NOMO-1 treated with dmso at 0.1 percent for 144 hours (cell line): ENCODE results near the gene DAD1.
"Not testable (repeated sequence)": the region's sequence is repeated elsewhere in the genome, so short reads cannot be mapped to it uniquely, and the experiment has no call there.

Source experiments
- DNase-seq: peaks from one replicate; lab custom pipeline; 2025; ENCODE audit not compliant: unreplicated experiment; lab: John Stamatoyannopoulos, UW

DAD1 gene

DNA sequence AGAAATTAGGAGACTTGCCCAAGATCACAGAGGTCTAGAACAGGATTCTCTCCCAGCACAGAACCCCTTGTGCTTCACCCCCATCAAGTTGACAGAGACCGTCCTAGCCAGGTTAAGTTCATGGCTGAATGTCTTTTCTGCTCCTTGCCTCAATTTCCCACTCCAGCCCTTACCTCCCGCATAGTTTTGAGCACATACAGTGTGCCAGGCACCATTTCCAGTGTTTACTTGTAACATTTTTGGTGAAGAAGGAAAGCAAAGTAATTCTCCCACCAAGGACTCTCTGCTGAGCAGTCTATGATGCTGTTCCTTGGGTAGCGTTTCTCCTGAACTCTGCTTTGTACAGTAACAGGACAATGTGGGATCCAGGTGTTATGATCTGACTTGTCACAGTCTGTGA is 10.3 kb upstream of the DAD1 start:
- DNase-seq, result no peak

DNA sequence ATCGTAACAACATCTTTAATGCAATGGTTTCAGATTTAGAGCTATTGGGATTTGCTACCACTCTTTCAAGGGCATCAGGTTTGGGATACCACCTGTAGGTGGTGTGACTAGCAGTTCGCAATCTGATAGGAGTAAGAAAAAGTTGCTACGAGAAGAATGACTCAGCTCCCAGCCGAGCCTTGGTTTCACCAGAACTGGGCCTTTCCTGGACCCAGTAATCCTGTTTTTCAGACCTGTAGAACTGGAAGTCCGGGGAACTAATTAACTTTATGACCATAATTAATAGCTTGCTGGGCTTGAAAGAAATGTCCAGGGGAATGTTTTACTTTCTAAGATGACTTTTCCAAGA is 9.8 kb upstream of the DAD1 start:
- no peak for DNase-seq

DNA sequence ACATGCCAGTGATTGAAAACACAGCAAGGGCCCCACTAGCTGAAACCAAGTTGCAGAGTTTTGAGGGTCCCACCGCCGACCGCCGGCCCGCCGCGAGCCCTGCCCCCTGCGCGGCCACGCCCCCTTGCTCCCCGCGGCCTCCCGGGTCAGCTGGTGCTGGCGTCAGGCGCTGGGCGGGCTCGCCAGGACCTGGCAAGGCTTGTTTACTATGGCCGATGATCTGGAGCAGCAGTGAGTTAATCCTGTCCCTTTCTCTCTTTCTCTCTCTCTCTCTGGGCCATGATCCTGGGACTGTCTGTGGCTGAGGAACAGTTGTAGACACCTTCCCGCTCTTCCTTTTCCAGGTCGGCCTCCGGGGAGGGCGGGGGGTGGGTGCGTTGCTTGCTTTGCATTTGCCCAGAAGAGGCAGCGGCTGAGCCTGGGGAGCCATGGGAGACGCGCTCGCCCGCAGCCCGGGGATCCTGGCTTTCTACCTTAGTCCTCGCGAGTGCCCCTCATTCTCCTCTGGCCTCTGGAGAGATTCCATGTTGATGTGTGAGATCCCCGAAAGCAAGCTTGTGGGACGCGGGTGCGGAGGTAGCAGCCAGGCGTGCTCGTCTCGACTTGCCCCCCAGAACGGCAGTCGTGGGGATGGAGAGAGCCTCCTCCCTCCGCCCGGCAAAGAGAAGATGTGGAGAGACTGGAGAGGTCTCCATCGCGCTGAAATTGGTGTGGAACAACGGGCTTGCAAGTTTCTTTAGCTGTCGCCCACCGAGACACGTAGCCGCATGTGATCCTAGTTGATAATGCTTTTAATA is 9.3 kb upstream of the DAD1 start, which contains the start of gene ABHD4:
Gene ABHD4 (plus strand): TSS at position 202 of the 797 bp plus-strand sequence. CDS start 7 bp downstream, at position 209.
- no peak for DNase-seq

DNA sequence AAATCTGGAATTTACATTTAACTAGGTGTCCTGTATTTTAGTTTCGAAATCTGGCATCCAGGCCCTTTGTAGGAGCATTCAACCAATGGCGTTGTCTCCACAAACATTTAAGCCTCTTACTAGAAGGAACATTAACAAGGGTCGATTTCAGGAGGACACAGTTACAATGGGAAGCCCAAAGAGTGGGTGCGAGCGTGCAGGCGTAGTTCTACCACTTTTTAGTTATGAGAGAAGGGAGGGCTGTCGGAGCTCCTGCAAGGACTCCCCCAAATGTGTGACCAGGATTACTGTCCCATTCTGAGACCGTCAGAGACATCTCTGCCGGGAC is 8.7 kb upstream of the DAD1 start:
- DNase-seq, result no peak

DNA sequence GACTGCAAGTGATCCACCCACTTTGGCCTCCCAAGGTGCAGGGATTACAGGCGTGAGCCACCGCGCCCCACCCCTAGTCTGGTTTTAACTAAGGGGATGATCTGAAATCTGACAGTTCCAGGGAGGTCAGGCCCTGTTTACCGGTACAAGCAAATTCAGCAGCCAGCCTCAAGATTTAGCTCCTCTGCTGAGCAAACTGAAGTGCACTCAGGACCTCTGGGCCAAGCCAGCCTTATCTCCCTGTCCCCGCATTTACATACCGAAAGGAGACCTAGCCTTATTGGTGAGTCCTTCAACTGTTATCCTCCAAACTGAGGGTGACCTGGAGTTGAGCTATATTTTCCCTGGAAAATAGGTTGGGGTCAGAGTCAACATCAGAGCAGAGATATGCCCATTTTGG is 8.2 kb upstream of the DAD1 start:
- DNase-seq, result no peak

DNA sequence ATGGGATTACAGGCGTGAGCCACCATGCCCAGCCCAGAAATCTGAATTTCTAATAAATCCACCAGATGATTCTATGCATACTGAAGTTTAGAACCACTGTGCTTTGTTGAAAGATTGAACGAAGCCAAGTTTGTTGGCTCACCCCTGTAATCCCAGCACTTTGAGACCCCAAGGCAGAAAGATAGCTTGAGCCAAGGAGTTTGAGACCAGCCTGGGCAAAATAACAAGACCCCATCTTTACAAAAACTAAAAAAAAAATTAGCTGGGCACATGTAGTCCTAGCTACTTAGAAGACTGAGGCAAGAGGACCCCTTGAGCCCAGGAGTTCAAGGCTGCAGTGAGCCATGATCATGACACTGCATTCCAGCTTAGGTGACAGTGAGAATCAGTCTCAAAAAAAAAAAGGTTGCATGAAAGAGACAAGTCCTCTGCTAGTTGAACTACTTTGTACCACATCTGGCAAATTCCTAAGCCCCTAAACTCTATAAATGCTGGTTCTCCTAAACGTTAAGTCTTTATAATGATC is 7.4 kb upstream of the DAD1 start:
- no peak for DNase-seq

DNA sequence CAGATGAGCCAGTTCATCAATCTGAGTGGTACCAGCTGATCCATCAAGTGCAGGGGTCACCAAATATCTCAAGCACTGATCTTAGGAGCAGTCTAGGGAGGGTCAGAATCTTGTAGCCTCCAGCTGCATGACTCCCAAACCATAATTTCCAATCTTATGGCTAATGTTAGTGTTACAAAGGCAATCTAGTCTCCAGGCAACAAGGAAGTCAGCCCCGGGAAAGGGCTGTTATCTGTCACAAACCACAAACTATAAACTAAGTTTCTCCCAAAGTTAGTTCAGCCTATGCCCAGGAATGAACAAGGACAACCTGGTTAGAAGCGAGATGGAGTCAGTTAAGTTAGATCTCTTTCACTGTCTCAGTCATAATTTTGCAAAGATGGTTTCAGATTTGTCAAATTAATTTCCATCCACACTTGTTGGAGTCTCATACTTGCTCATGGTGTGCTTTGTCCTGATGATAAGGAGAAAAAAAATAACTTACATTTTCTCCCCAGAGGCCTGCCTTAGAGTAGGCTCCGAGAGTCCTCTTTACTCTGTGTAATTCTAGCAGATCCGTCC is 5.2 kb upstream of the DAD1 start:
- no peak for DNase-seq

DNA sequence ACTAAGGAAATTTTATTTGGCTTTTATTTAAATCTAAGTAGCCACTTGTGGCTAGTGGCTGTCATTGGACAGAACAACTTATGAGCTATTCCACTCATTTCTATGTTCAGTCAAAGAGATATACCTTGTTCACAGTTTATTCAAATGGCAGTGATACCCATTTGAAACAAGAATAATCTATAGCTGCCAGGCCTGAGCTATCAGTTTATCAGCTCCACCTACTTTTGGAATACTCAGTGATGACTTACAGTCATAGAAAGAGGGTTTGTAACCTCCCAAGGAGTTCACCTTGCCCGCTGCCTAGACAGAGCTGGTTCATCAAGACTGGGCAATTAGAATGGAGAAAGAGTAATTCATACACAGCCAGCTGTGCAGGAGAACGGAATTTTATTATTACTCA is 4.6 kb upstream of the DAD1 start:
- DNase-seq, result no peak

DNA sequence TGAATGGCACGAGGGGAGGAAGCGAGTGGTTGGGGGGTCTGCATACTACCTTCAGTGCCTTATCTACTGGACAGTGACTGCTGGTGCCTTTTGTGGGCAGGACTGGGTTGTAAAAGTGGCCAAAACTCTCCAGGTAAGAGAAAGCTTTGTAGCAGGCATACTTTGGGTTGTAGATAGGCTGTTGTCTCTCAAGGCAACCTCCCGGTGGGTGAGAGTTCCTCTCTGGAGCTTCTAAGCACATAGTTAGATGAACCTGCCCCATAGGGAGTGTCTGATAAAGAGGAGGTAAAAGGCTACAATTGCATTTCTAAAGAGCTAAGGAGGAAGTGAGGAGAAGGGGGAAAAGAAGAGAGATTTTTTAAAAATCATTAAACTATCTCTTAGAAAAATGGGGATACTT is 4.2 kb upstream of the DAD1 start:
- DNase-seq, result no peak

DNA sequence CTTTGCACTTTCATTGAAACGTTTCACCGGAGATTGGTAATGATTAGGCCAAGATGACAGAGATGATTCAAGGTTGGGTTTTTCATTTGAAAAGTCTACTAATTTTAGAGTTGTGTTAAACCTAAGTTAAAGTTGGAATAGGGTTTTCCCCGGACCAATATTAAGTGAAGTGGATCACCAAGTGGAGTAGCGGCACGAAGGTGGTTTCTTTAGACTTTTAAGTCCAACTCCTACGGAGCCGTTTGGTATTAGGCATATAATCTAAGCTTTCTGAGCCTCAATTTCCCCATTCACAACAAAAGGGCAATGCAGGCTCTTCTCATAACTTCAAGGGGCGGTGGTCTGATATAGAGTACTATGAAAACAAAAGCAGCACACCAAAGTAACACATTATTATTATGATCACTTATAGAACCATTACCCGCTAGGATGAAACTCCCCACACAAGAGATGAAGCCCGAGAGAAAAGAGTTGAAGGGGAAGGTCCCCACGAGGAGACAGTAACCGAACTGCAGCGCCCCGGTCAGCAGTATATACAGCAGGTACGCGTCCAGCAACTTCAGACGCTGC is 413 bp downstream of the DAD1 start:
- no peak for DNase-seq

DNA sequence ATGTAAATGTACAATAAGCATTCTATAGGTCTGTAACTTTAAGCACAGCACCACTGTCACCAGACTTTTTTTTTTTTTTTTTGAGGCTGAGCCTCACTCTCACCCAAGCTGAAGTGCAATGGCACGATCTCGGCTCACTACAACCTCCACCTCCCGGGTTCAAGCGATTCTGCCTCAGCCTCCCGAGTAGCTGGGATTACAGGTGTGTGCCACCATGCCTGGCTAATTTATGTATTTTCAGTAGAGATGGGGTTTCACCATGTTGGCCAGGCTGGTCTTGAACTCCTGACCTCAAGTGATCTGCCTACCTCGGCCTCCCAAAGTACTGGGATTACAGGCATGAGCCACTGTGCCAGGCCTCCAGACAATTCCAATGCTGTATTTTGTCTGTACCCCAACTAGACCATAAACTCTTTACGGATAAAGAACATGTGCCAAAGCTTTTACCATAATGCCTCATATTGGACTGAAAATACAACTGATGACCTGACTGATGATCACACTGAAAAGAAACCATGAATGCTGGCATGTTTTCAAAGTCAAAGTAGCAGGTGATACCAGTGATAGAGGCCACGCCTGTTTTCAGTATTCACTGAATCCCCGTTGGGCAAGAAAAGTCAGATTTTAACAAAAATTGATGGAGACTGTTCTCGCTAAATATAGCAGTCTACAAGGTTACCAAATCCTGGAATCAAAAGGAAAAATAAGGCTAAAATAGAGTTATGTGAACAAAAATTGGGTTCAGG is 1.2 kb downstream of the DAD1 start:
- DNase-seq, result not testable (repeated sequence)

DNA sequence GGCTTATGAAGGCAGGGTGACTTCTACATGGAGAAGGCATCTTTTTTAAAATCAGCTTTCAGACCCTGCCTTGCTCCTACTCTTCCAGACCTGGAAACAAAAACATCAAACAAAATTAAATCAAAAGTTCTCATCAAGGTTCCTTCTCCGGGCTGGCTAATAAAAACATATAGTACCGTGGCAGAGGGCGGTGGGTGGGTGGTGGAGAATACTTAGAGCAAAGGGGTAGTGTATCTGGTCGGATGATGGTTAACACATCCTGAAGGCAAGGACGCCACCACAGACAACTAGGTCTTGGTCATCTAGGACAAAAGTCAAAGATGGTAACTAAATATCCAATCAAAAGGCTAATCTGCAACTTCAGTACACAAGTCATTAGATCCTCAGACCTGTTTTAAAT is 1.8 kb downstream of the DAD1 start:
- no peak for DNase-seq

DNA sequence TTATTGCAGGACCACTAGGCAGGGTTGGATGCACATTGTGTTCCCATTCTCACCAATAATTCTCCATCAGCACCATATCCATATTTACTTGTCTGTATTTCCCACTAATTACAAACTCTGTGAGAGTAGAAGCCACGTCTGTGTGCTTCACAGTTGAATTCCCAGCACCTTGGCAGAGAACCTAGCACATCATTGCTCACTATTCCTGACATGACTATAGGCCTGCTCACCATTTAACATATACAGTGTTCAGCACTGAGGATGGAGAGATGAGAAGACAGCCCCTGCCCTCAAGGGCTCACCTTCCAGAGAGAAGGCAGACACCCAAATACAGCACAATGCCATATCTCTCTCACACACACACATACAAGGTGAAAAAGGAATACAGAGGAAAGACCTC is 5.0 kb downstream of the DAD1 start:
- DNase-seq, result no peak

DNA sequence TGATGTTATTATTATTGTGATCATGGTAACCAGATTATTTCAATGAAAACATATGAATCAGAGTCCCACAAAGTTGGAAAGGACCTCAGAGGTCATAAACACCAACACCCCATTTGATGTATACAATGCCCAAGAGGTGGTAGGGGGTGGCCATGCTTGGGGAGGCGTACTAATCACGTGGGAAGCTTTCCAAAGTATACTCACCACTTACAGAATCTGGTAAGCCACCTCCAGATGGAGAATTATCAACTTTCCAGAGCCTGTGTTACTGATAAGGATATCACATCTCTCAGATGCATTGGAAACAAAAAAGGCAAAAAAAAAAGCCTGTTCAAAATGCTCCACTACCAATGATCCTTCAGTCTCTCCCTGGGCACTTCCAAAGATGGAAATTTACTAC is 8.4 kb downstream of the DAD1 start:
- DNase-seq, result no peak

DNA sequence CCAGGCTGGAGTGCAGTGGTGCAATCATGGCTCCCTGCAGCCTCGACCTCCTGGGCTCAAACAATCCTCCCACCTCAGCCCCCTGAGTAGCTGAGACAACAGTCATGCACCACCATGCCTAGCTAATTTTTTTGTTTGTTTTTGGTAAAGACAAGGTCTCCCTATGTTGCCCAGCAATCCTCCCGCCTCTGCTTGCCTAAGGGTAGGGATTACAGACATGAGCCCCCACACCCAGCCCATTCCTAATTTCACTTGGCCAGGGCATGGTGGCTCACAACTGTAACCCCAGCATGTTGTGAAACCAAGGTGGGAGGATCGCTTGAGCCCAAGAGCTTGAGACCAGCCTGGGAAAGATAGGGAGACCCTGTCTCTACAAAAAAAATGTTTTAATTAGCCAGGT is 9.1 kb downstream of the DAD1 start:
- DNase-seq, result no peak

DNA sequence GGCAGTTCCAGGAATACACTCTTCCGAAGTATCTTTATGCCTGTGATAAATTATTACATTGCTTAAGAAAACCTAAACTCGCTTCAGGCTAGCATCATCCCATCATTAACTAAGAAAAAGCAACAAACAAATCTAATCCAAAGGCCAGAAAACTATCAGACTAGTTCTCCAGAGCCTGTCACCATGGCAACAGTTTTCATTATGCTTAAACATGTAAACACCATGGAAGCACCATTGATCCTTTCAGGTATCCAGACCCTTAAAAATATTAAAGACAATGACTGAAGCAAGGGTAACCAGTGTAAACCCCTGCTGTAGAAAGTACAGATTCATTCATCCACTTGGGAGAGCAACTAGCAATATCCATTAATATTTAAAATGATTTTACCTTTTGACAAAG is 9.8 kb downstream of the DAD1 start:
- no peak for DNase-seq

DNA sequence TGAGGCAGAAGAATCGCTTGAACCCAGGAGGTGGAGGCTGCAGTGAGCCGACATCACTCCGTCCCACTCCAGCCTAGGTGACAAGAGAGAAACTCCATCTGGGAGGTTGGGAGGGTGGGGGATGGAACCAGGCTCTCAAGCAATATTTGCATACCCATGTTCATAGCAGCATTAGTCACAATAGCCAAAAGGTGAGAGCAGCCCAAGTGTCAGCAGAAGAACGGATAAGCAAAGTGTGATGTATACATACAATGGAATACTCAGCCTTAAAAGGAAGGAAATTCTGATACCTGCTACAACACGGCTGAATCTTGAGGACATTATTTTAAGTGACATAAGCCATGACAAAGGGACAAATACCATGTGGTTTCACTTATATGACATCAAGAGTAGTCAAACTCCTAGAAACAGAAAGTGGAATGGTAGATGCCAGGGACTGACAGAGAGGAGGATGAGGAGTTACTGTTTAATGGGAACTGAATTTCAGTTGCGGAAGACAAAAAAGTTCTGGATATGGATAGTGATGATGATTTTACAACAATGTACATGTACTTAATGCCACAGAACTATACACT is 11.6 kb downstream of the DAD1 start:
- DNase-seq, result no peak

DNA sequence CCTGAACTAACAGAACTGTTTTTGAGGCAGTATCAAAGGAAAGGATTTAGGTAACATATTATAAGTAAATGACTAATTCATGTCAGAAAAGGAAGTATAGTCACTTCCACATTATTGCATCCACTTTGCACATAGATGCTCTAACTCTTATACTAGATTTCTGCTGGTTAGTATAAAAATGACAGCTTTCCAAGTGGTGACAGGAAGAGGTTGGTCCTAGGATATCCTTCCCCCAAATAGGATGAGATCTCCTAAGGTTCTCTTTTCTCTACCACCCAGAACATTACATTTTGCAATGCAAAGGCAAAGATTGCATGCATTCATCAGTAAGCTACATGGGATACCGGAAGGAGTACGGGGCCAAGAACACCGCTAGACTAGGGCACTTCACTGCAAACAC is 15.2 kb downstream of the DAD1 start:
- no peak for DNase-seq

DNA sequence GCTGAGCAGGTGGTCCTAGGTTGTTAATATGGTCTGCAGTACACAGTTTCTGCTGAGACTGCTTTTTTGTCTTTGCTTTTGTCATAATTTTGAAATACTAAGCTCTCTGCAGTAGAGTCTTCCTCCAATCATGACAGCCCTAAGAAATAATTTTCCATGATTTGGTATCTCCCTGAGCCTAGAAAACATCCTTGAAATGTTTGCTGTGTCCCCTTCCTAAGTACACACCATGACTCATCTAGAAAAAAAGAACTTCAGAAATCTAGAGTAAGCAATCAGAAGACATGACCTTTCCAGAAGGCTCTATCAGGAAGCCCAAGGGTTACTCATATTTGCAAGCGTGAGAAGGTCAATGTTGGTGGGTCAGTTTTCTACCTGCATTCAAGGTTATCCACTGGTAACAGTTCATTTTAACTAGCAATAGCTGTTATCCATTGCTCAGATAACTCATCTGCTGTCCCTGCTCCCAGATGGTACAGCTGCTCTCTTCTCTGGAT is 16.4 kb downstream of the DAD1 start:
- DNase-seq, result no peak

DNA sequence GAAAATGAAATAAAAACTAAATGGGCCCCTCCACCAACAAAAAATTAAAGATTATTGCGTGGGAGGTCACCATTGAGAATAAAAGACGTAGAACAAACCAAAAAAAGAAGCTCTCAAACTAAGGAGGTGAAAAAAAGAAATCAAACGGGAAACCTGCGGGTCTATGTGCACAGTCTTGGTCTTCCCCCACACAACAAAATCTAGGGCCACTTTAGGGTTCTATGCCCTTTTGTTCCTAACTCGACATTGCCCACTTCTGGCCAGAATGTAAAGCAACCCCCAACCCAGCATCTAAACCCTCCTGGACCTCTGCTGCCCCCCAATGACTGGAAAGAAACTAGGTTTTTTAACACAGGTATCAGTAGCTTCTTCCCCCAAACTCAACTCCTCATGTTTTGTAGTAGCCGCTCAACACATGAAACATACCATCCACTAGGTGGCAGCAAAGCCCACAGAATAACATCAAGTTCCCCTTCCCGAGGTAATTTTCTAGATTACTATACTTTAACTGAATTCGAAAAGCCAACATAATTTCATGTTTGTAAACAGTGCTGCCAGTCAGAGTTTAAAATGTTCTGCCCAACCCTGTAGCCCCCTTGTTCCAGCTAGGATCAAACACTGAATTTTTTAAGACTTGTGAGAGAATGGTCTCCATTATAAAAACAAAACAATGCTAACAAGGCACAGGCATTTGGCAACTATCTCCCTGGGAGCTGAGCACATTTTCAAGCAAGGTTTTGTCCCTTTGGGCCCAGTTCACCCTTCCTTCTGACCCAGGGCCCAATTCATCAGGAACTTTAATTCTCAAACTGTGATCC is 18.7 kb downstream of the DAD1 start:
- peak; percentile 69 for DNase-seq

DNA sequence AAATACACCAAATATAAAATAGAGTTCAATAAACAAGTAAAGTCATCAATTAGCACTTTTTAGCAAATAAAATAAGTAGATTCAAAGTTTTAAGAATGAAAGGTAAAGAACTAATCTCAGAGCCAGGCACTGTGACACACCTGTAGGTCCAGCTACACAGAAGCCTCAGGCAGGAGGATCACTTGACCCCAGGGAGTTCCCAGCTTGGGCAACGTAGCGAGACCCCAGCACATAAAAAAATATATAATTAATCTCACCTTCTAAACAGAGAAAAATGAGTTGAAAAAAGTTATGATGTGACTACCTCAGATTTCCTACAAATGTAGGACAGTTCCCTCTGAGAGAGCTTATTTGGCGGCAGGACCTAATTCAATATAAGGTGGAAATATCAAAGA is 19.3 kb downstream of the DAD1 start:
- DNase-seq, result no peak
